Gastroesophageal sphincter (tissue), 3 donors: Measurements from ENCODE around the gene RANBP3.

Experiments
- EP300 ChIP-seq: sonication (generic); formaldehyde crosslinking; IDR thresholded peaks from one replicate; pipeline ENCODE4 v1.6.1; 2017; ENCODE audit warnings: antibody characterized with exemption, mild to moderate bottlenecking
- POLR2A ChIP-seq, 2 donors: fragments of 450-650 bp; IDR thresholded peaks; one replicate each; pipeline ENCODE4 v1.6.1; 2017; ENCODE audit warnings: antibody characterized with exemption in 2 of 2, mild to moderate bottlenecking in 2 of 2, moderate library complexity in 1 of 2
- TF ChIP-seq, protein P1 (sequence below), 4 experiments: fragments of 200-600 bp in 2 of 4; fragments of 450-650 bp in 2 of 4; sonication (generic) in 1 of 4; IDR thresholded peaks; one replicate each; pipeline ENCODE4 v1.5.1; 2017 to 2019; ENCODE audit warnings: antibody characterized with exemption in 4 of 4, mild to moderate bottlenecking in 2 of 4, moderate library complexity in 2 of 4

DNA sequence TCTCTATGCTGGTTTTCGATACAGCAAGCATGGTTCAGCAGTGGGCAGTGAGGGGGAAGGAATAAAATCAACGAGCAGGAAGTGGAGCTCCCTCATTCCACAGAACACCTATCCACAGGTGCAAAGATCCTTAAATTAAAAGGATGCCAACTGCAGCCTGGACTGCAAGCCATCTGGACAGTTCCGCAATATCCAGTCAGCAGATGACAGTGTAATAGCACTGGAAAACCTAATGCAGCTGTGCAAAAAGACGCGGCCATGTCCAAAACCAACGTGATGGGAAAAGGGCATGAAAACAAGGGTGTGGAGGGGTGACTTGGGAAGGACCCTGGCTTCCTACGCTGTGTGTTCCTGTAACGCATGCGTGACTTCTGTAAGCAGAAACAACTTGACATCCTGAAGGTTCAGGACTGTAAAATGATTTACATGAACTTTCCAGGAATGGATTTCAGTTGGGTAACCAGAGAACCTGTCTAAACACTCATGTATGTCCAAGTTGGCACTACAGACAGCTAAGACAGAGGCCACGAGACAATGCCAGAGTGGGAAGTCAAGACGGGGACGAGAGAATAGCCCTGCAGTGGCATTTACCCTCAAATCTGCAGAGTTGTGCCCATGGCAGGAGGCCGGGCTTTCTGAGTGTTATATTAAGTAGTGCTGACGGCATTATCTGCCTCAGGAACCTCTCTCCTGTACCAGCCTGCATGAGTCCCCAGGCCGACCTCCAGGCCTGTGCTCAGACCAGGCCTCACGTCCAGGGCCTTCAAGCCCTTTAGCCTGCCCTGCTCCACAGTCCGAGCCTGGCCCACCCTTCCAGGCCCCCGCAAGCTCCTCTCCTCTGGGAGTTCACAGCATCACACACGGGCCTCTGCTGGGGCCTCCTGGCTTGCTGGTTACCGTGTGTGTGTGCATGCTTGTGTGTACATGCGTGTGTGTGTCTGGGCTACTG lies 37.4 kb downstream of the RANBP3 start:
- TF ChIP-seq EP300 (no peak), POLR2A (IDR thresholded peaks at IDR 0.05) (no peak)
- TF ChIP-seq, protein P1, sequence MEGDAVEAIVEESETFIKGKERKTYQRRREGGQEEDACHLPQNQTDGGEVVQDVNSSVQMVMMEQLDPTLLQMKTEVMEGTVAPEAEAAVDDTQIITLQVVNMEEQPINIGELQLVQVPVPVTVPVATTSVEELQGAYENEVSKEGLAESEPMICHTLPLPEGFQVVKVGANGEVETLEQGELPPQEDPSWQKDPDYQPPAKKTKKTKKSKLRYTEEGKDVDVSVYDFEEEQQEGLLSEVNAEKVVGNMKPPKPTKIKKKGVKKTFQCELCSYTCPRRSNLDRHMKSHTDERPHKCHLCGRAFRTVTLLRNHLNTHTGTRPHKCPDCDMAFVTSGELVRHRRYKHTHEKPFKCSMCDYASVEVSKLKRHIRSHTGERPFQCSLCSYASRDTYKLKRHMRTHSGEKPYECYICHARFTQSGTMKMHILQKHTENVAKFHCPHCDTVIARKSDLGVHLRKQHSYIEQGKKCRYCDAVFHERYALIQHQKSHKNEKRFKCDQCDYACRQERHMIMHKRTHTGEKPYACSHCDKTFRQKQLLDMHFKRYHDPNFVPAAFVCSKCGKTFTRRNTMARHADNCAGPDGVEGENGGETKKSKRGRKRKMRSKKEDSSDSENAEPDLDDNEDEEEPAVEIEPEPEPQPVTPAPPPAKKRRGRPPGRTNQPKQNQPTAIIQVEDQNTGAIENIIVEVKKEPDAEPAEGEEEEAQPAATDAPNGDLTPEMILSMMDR (IDR thresholded peaks at IDR 0.05): no peak
